Limb (tissue), 2 donors: ENCODE results near the gene ZNF518B.

Experiments
- DNase-seq, 2 donors: peaks; one replicate each; pipeline ENCODE4 v3.0.0-alpha.2; 2016; ENCODE audit errors: extremely low spot score in 2 of 2

Gene ZNF518B, protein sequence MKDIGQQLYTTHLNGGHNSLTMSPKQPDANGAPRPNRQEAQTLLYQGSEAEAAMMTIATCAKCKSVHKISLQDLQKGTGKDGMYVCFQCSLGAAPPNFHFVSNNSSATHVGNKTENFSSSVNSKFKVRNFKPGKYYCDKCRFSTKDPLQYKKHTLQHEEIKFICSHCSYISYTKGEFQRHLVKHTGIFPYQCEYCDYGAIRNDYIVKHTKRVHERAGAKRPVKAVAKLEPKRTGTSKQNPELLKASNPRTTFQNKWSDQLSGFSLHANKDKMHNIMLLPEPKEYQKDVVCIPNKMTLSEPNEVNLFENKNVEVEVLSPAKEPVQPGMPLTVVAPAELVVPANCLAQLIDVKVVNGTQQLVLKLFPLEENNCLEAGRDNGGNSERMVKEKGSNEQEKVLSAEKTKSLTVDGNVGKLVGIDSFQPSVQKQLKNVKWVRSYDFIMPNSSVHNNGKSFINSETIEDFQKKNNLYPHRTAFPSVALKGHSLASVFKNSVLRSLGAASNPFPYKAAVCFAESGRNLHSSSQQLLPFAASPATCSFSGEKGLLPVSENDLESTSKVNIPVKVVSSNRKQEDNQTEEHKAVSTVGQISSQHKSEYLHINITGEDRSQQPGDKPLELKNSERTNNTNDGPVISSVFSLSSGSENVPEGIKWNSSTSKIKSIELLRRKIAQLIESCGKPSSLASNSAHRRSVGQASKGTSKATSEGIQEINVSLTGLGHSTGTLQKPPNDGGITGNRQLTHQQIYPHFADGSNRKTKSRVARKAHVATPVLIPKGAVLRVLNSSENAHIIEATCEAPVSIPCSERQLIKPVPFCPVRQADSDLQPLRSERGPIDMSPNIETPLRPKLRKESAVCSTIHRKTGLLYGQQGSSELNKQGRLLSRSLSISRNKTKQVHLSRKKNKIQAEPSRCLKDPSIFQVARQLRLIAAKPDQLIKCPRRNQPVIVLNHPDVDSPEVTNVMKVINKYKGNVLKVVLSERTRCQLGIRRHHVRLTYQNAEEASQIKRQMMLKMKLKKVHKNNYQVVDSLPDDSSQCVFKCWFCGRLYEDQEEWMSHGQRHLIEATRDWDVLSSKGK

GRCh38 chr4:10457255-10457801, at the start of gene ZNF518B:
Gene ZNF518B, minus strand, starts transcription at chr4:10457426. Its CDS starts 11,098 bp downstream, at chr4:10446328.
- DNase-seq = peak; percentile 84 to 88

DNA sequence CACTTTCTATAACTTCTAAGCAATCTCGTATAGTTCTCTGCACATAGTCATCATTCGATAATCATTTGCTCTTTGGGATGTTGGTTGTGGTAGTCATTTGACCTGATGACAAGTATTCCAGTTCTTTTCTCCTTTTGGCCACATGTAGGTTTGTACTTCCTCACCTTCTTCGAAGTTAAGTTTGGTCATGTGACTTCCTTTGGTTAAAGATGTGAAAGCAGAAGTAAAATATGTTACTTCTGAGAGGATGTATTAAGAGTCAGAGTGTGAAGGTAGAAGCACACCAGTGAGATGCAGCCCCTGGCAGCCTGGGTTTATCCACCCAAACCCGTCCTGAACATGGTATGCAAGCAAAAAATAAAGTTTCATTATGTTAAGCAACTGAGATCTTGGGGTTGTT, 48.9 kb upstream of the ZNF518B start:
- DNase-seq = no peak

- peak in 1 of 2 donors; percentile 4 for DNase-seq
Observed at GRCh38 chr4:10504570-10505179, 47.4 kb upstream of the ZNF518B start.

DNA sequence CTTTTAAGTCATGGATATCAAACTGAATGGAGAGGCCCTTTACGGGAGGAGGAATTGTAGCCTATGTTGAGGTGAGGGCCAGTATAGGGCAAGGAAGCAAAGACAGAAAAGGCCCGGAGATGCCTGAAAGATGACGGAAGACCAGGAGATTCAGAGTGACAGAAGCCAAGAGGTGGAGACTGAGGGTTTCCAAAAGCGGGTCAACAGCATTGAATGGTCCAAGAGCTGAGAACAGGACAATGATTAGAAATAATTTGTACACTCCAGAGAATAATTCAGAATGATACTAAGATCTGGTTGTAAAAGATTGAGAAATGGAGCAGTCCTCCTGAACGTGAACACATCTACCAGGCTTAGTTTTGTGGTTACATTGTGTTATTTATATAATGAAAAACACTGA, 45.5 kb upstream of the ZNF518B start:
- DNase-seq = no peak

DNA sequence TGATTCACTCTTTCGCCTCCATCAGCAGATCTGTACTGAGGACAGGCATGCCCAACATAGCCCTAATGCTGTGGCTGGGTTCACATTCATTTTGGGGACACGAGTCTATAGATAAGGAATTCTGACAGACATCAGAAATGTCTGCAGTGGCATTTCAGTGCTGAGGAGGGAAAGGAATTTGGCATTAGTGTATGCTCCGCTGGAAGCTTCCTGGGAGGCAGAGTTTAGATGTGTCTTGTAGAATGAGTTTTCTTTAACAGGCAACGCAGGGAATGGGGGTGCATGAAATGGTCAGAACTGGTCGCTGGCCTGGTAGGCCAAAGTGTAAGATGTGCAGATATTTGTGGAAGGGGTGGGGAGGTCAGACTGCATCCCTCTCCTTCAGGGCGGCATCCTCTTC, 43.5 kb upstream of the ZNF518B start:
- no peak for DNase-seq

- no peak for DNase-seq
Observed at GRCh38 chr4:10496200-10496599, 39.0 kb upstream of the ZNF518B start.

- no peak for DNase-seq
Observed at GRCh38 chr4:10495651-10496050, 38.4 kb upstream of the ZNF518B start.

- DNase-seq = no peak
Observed at GRCh38 chr4:10492464-10492863, 35.2 kb upstream of the ZNF518B start.

DNA sequence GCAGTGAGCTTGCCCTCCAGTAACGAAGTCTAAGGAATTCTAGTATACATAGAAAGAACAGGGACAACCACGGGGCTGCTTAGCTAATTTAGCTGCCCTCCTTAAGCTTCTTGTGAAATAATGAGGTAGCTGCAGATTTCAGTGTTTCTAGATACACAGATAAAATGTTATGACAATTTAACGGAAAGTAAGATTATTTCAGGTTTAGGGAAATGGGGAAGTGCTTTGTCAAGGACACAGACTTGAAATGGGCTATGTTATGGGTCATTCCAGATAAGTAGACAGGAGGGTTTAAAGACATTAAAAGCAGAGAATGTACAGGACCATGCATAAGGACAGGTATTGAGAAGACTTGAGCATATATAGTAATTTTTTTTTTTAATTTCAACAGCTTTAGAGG, 34.2 kb upstream of the ZNF518B start:
- DNase-seq = no peak

GRCh38 chr4:10490996-10491395, 33.8 kb upstream of the ZNF518B start:
- DNase-seq = no peak

DNA sequence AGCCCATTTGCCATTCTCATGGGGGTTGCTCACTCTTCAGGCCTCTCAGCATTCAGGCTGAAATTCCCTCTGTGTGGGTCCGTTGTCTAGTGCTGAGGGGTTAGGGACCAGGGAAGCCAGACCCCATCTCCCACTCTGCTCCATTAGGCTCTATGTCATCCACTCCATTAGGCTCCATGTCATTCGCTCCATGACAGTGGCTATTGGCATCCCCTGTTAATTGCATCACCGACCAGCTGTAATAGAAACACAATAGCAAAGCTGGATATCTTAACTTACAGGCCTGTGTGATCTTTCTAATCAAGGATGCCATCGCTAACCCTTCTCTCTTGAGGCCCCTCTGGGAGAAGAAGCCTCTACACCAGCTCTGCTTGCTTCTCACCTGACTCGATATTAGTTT, 25.7 kb upstream of the ZNF518B start:
- no peak for DNase-seq

- no peak for DNase-seq
Observed at GRCh38 chr4:10480616-10481015, 23.4 kb upstream of the ZNF518B start.

- DNase-seq = no peak
Observed at GRCh38 chr4:10478621-10479020, 21.4 kb upstream of the ZNF518B start.

DNA sequence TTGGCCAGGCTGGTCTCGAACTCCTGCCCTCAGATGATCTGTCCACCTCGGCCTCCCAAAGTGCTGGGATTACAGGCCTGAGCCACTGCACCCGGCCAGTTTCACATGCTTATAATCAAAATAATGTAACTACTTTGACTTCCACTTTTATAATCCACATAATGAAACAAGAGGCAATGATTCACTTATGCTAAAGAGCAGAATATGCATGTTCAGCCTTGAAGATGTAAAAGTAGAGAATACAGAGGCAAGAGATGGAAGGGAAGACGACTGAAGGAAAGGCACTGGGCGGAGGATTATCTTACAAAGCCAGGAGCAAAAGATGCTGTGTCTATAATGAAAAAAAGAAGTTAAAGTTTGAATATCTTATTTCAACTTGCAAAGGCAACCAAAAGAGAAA, 13.3 kb upstream of the ZNF518B start:
- DNase-seq = no peak

DNA sequence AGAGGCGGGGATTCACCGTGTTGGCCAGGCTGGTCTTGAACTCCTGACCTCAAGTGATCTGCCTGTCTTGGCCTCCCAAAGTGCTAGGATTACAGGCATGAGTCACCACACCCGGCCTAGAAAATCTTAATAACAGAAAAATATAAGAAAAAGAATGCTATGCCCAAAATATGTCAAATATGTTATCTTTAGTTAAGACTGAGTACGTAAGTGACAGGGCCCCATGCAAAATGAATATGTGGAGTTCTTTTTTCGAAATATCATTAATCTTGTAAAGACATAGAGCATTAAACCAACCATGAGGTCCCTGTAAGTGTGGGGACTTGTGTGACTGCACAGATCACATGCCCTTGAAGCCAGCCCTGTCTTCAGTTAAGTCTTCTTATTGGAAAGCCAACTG, 8.9 kb upstream of the ZNF518B start:
- DNase-seq = no peak

DNA sequence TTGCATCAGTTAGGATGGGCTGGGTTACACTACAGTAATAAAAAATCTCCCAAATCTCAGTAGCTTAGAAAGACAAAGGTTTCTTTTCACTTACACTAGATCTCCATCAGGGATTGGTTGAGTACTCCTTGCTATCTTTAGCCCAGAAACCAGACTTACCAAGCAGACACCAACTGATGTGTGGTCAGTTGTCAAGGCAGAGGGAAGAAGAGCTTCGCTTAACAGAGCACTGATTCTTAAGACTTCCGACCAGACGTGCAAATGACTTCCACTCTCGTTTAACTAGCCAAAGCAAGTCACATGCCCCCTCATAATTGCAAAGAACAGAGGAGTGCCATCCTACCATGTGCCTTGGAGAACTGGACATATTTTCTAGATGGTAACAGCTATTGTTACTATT, 5.7 kb upstream of the ZNF518B start:
- no peak for DNase-seq

DNA sequence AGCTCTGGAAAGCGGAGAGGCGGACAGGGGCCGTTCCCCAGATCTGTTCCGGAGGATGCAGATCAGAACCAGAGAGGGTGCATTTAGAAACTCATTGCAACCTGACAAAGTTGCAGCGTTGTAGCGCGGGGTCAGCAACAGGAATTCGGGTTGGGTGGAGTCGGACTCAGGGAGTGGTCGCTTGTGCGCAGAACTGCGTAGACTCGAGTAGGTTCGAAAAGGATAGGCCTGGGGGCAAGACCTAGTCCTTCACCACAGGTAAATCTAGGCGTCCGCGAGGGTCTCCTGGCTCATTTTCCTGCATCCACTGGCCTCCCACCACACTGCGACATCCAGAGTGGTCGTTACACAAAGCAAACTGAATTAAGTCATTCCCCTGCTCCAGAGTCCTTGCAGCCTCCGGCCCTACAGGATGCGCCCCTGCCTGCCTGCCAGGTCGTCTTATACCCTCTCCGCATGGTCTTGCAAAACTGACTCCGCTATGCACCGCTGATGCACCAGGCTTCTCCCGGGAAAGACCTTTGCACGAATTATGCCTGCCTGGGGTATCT, 4.7 kb upstream of the ZNF518B start:
- DNase-seq = no peak

- peak; percentile 66 to 85 for DNase-seq
Observed at GRCh38 chr4:10461091-10461849, 4.0 kb upstream of the ZNF518B start.

GRCh38 chr4:10460313-10461047, 3.3 kb upstream of the ZNF518B start:
- no peak for DNase-seq

DNA sequence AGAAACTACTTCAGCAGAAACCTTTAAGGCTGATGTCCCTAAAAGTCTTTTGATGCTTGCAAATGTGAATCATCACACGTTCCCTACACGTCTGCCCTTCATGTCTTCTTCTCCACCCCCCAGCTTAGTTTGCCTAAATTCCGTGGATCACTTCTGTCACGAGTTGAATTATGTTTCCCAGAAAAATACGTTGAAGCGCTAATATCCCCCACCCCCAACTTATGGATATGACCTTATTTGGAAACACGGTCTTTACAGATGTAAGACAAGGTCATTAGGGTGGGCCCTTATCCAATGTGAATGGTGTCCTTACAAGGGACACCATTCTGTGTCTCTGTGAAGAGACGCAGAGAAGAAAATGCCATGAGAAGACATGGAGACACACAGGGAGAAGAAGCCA, 2.1 kb upstream of the ZNF518B start:
- DNase-seq = no peak
